GM12878 (cell line): Measurements from ENCODE around the gene MOK. TPM values are rescaled to one million over a fixed set of nuclear protein-coding genes. Genes with fewer than 3 reads are reported as not detected.

ENCODE experiments used
- ATAC-seq: fragments of 200-7000 bp; cut with Tn5 transposase; 3 replicates; pipeline ENCODE4 v1.9.1; 2020; ENCODE audit warnings: mild to moderate bottlenecking, moderate library complexity
- BruUV-seq: library from RNA; stranded (reverse); fragments of 400-500 nt; replicated peaks from 2 replicates; lab custom pipeline; 2021; lab: Mats Ljungman, UMichigan
- CTCF ChIA-PET: fragments of 300-600 bp; sonication (Branson Sonifier 250); formaldehyde crosslinking; extraction: SDS; loops from one replicate; lab custom pipeline; 2021; ENCODE audit warnings: inconsistent platforms; lab: Yijun Ruan, JAX
- POLR2A ChIA-PET: fragments of 350-600 bp; formaldehyde crosslinking; extraction: SDS; loops from one replicate; lab custom pipeline; 2021; ENCODE audit warnings: inconsistent platforms; lab: Charles Lee
- RAD21 ChIA-PET: fragments of 300-600 bp; sonication (Branson Sonifier 250); formaldehyde crosslinking; loops from one replicate; lab custom pipeline; 2023; ENCODE audit warnings: antibody characterized with exemption; ENCODE audit not compliant: unreplicated experiment; lab: Charles Lee
- SMC1A ChIA-PET: fragments of 300-600 bp; sonication (Branson Sonifier 250); formaldehyde crosslinking; loops from one replicate; lab custom pipeline; 2023; ENCODE audit not compliant: unreplicated experiment, uncharacterized antibody; lab: Charles Lee
- DNase-seq: peaks from one replicate; pipeline ENCODE4 v3.0.0-alpha.2; 2011; ENCODE audit warnings: low read depth, low spot score
- FAIRE-seq: peaks from 3 replicates; lab custom pipeline; 2011; peaks lifted over from hg19 to GRCh38; lab: Jason Lieb, UNC
- H2AFZ ChIP-seq: 2 replicates; pipeline ENCODE4 v1.6.0; 2011; ENCODE audit warnings: low read depth, low read length, control low read depth; ENCODE audit not compliant: control insufficient read depth
- H3K27ac ChIP-seq: 2 replicates; pipeline ENCODE4 v1.5.1; 2011; ENCODE audit warnings: control low read depth; ENCODE audit not compliant: control insufficient read depth, insufficient read depth
- H3K27me3 ChIP-seq, 2 experiments: replicated peaks in 1 of 2; 2 replicates each; pipeline versions ENCODE4 v1.6.0 to v1.6.1; 2011; ENCODE audit warnings: low read length in 1 of 2; ENCODE audit not compliant: control insufficient read depth in 2 of 2, insufficient read depth in 2 of 2
- H3K36me3 ChIP-seq, 2 experiments: 2 replicates each; pipeline ENCODE4 v1.5.1; 2011; ENCODE audit warnings: low read length in 1 of 2; ENCODE audit not compliant: control insufficient read depth in 2 of 2, insufficient read depth in 2 of 2
- H3K4me1 ChIP-seq: 2 replicates; pipeline ENCODE4 v1.6.1; 2011; ENCODE audit warnings: mild to moderate bottlenecking, low read length, moderate library complexity, mixed read lengths; ENCODE audit not compliant: control insufficient read depth, insufficient read depth
- H3K4me2 ChIP-seq: 2 replicates; pipeline ENCODE4 v1.6.0; 2011; ENCODE audit warnings: control low read depth; ENCODE audit not compliant: control insufficient read depth, insufficient read depth
- H3K4me3 ChIP-seq: fragments of 200-600 bp; sonication (generic); 2 replicates; pipeline ENCODE4 v1.5.1; 2016
- H3K79me2 ChIP-seq: 2 replicates; pipeline ENCODE4 v1.6.0; 2011; ENCODE audit warnings: low read length; ENCODE audit not compliant: control insufficient read depth, insufficient read depth
- H3K9ac ChIP-seq: 2 replicates; pipeline ENCODE4 v1.8.0; 2011; ENCODE audit warnings: low read length, control low read depth, mixed read lengths; ENCODE audit not compliant: control insufficient read depth, insufficient read depth
- H3K9me3 ChIP-seq: replicated peaks from 3 replicates; pipeline ENCODE4 v1.5.1; 2011; ENCODE audit warnings: mild to moderate bottlenecking, low read length; ENCODE audit not compliant: control insufficient read depth, insufficient read depth
- H4K20me1 ChIP-seq: 2 replicates; pipeline ENCODE4 v1.6.0; 2011; ENCODE audit not compliant: control insufficient read depth, insufficient read depth
- BHLHE40 ChIP-seq, 2 experiments: fragments of 450-650 bp in 1 of 2; IDR thresholded peaks; 2 replicates each; pipeline ENCODE4 v1.6.1; 2011 to 2017; ENCODE audit warnings: low read depth in 2 of 2, borderline replicate concordance in 1 of 2, improper control_type of control experiment in 1 of 2, low read length in 1 of 2, mild to moderate bottlenecking in 1 of 2
- FOS ChIP-seq: IDR thresholded peaks from 3 replicates; pipeline ENCODE4 v1.6.1; 2011; ENCODE audit warnings: borderline replicate concordance; ENCODE audit not compliant: insufficient read length; ENCODE audit errors: extremely low read depth
- HDAC2 ChIP-seq: fragments of 200-600 bp; sonication (generic); IDR thresholded peaks from 2 replicates; pipeline ENCODE4 v1.6.1; 2017
- IKZF1 ChIP-seq: fragments of 450-650 bp; conservative IDR thresholded peaks from 2 replicates; pipeline ENCODE4 v1.6.1; 2017; ENCODE audit warnings: antibody characterized with exemption, mild to moderate bottlenecking
- MEF2B ChIP-seq: fragments of 450-650 bp; IDR thresholded peaks from 2 replicates; pipeline ENCODE4 v1.6.1; 2018; ENCODE audit warnings: mild to moderate bottlenecking, moderate library complexity; ENCODE audit not compliant: partially characterized antibody, poor library complexity, severe bottlenecking
- MYB ChIP-seq: fragments of 150-350 bp; IDR thresholded peaks from 2 replicates; pipeline ENCODE4 v1.6.1; 2014; ENCODE audit warnings: mild to moderate bottlenecking, low read depth, low read length, borderline replicate concordance
- MYC ChIP-seq: IDR thresholded peaks from 2 replicates; pipeline ENCODE4 v1.6.1; 2011; ENCODE audit warnings: mild to moderate bottlenecking, low read length, moderate library complexity, inconsistent platforms; ENCODE audit not compliant: insufficient read depth, insufficient replicate concordance, insufficient read length, severe bottlenecking
- NFXL1 ChIP-seq: fragments of 450-650 bp; IDR thresholded peaks from 2 replicates; pipeline ENCODE4 v1.6.1; 2017; ENCODE audit warnings: antibody characterized with exemption, mild to moderate bottlenecking, borderline replicate concordance
- RELA ChIP-seq: fragments of 450-650 bp; IDR thresholded peaks from 2 replicates; pipeline ENCODE4 v1.8.0; 2014; ENCODE audit warnings: borderline replicate concordance; ENCODE audit not compliant: partially characterized antibody
- SPI1 ChIP-seq: IDR thresholded peaks from 2 replicates; pipeline ENCODE4 v1.6.1; 2011; ENCODE audit warnings: low read depth, mild to moderate bottlenecking, low read length, moderate library complexity, borderline replicate concordance; ENCODE audit not compliant: insufficient read depth
- SREBF1 ChIP-seq: IDR thresholded peaks from 2 replicates; pipeline ENCODE4 v1.6.1; 2012; ENCODE audit warnings: mild to moderate bottlenecking, low read length
- SREBF2 ChIP-seq: IDR thresholded peaks from 2 replicates; pipeline ENCODE4 v1.6.1; 2012; ENCODE audit warnings: mild to moderate bottlenecking, low read length
- STAT1 ChIP-seq: fragments of 450-650 bp; conservative IDR thresholded peaks from 2 replicates; pipeline ENCODE4 v1.6.1; 2014; ENCODE audit warnings: antibody characterized with exemption, mild to moderate bottlenecking
- ZNF217 ChIP-seq: fragments of 450-650 bp; IDR thresholded peaks from 2 replicates; pipeline ENCODE4 v1.6.1; 2017; ENCODE audit warnings: antibody characterized with exemption, mild to moderate bottlenecking
- ZNF24 ChIP-seq: fragments of 450-650 bp; IDR thresholded peaks from 2 replicates; pipeline ENCODE4 v1.6.1; 2017; ENCODE audit warnings: antibody characterized with exemption, mild to moderate bottlenecking
- WGBS: methylation state at CpG from one replicate; pipeline ENCODE4 v1.1.6; 2016; ENCODE audit warnings: low lambda C conversion rate; ENCODE audit not compliant: insufficient replicate concordance, insufficient coverage; ENCODE audit errors: missing lambda C conversion rate; 5-methylcytosine and 5-hydroxymethylcytosine counted together
- in situ Hi-C: fragments of 300-500 bp; cut with MboI; formaldehyde crosslinking; loops from 9 replicates; pipeline ENCODE4 v1.14.3; 2018; ENCODE audit warnings: mixed read lengths
- intact Hi-C: fragments of 100-400 bp; cut with micrococcal nuclease; formaldehyde crosslinking; loops from one replicate; pipeline ENCODE4 v1.14.2; 2022; ENCODE audit not compliant: unreplicated experiment
- polyA plus RNA-seq, 11 experiments: library from polyadenylated mRNA; depleted of rRNA in 4 of 11; unstranded in 6 of 11; stranded (reverse) in 5 of 11; fragments of >200 nt; fragmentation: Nextera tagmentation in 4 of 11; fragmentation: Illumina TruSeq in 1 of 11; extraction: Ambion mirVana in 4 of 11; extraction: Trizol in 1 of 11; gene quantifications; 1 replicate in 1 of 11; 2 replicates in 10 of 11; pipeline versions ENCODE4 v1.2.1 to v1.2.3, GENCODE V29; 2011 to 2016; ENCODE audit warnings: inconsistent platforms in 2 of 11, missing spikeins in 2 of 11, low read depth in 1 of 11
- total RNA-seq, 4 experiments: library from RNA; depleted of rRNA in 3 of 4; stranded (reverse); fragments of >200 nt in 3 of 4; fragmentation: Illumina TruSeq in 1 of 4; extraction: Trizol in 1 of 4; gene quantifications; 2 replicates each; pipeline versions ENCODE4 v1.2.1 to v1.2.3, GENCODE V29; 2013 to 2021
- TF ChIP-seq, protein P1 (sequence below): fragments of 450-650 bp; formaldehyde crosslinking; IDR thresholded peaks from 2 replicates; pipeline ENCODE4 v1.5.0; 2022; ENCODE audit warnings: mild to moderate bottlenecking, missing genetic modification characterization
- TF ChIP-seq, protein P2 (sequence below): fragments of 450-650 bp; IDR thresholded peaks from 2 replicates; pipeline ENCODE4 v1.6.1; 2016; ENCODE audit warnings: mild to moderate bottlenecking, moderate library complexity, borderline replicate concordance

Gene MOK
- total and polyA plus RNA-seq, 10 of the 15 experiments (the other 5 are each of a cell fraction or from before 2014, with no cell fraction given) = 0.10 to 3.0 (median 1.4) TPM

DNA sequence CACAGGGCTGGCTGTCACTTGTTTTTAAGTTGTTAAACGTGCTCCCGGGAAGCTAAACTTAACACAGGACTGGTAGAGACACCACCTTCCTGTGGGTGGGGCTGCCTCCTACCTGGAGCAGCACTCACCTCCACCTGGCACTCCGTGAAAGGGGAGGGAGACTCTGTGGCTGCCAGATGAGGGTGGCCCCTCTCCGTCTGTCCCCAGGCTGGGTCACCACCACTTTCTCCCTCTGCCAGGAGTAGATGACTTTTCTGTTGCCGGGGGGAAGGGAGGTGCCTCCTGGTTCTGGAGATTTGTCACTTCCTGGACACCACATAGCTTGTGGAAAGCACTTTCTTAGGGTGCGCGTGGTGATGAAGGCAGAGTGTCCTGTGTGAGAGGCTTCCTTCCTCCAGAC lies 83.9 kb downstream of the MOK start (continued):
- no peak for TF ChIP-seq STAT1
- TF ChIP-seq MYB = no peak
- TF ChIP-seq ZNF24 = no peak
- TF ChIP-seq RELA = no peak
- no peak for TF ChIP-seq MEF2B
- TF ChIP-seq BHLHE40 (IDR thresholded peaks at IDR 0.05; ENCODE audit: borderline replicate concordance in 1 of 2, low read depth in 2 of 2, low read length in 1 of 2) = no peak
- TF ChIP-seq FOS = no peak
- TF ChIP-seq SREBF1 = no peak
- no peak for TF ChIP-seq HDAC2

DNA sequence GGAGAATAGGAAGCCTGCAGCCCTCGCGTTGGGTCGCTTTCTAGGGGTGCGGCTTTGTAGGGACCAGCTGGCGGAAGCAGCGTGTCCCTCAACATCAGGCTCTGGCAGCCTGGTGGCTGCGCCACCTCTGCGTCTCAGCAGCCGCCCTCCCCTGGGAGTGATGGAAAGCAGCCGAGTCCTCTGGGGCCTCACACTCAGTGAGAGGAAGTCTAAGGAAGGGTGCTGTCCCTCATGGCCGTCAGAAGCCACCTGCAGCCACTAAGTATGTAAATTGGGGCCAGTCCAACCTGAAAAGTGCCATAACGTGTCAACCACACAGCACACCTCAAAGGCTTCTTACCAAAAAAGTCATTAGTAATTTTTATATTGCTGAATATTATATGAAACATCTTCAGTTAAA lies 84.9 kb downstream of the MOK start:
- 0 out of 2 replicates have a peak overlapping the region, but pooled peaks have one; percentile 33 for H3K27ac ChIP-seq
- RAD21 ChIA-PET = no interaction called here
- SMC1A ChIA-PET = no interaction called here
- peak overlapping the region; percentile 38 for H3K4me2 ChIP-seq
- CTCF ChIA-PET = no interaction called here
- no peaks in the 10 kb centered on the region for H4K20me1 ChIP-seq
- peak; percentile 40 for DNase-seq
- H3K79me2 ChIP-seq = no peaks in the 10 kb centered on the region
- H3K4me1 ChIP-seq = peaks cover 10% of the 10 kb centered on the region
- POLR2A ChIA-PET = interaction anchor here (0.6 kb wide), 1 partner anchor 477 kb away, joined by 6 read pairs; no protein-coding TSS in a partner anchor
- in situ Hi-C loops (no loop called here), intact Hi-C loops (no loop called here)
- no peaks in the 10 kb centered on the region for H3K27me3 ChIP-seq
- H3K36me3 ChIP-seq = no peaks in the 10 kb centered on the region; a peak in 3 of 4 replicates
- ATAC-seq = peak; percentile 94
- no peaks in the 10 kb centered on the region for H3K9me3 ChIP-seq
- peak; percentile 61 for FAIRE-seq
- no peak overlapping the region for H3K9ac ChIP-seq
- 1% methylated on average over 12 of the region's 12 CpGs for whole genome bisulfite sequencing
- no peak overlapping the region for H3K4me3 ChIP-seq
- BruUV-seq = no TSS peak
- H2AFZ ChIP-seq = no peak overlapping the region
- TF ChIP-seq, protein P1, sequence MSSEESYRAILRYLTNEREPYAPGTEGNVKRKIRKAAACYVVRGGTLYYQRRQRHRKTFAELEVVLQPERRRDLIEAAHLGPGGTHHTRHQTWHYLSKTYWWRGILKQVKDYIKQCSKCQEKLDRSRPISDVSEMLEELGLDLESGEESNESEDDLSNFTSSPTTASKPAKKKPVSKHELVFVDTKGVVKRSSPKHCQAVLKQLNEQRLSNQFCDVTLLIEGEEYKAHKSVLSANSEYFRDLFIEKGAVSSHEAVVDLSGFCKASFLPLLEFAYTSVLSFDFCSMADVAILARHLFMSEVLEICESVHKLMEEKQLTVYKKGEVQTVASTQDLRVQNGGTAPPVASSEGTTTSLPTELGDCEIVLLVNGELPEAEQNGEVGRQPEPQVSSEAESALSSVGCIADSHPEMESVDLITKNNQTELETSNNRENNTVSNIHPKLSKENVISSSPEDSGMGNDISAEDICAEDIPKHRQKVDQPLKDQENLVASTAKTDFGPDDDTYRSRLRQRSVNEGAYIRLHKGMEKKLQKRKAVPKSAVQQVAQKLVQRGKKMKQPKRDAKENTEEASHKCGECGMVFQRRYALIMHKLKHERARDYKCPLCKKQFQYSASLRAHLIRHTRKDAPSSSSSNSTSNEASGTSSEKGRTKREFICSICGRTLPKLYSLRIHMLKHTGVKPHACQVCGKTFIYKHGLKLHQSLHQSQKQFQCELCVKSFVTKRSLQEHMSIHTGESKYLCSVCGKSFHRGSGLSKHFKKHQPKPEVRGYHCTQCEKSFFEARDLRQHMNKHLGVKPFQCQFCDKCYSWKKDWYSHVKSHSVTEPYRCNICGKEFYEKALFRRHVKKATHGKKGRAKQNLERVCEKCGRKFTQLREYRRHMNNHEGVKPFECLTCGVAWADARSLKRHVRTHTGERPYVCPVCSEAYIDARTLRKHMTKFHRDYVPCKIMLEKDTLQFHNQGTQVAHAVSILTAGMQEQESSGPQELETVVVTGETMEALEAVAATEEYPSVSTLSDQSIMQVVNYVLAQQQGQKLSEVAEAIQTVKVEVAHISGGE (CRISPR knock-in tag) = no peak
- TF ChIP-seq IKZF1 (peak; percentile 71), SREBF2 (no peak), SPI1 (peak; percentile 72), NFXL1 (no peak), MYC (no peak), ZNF217 (no peak)
- TF ChIP-seq, protein P2, sequence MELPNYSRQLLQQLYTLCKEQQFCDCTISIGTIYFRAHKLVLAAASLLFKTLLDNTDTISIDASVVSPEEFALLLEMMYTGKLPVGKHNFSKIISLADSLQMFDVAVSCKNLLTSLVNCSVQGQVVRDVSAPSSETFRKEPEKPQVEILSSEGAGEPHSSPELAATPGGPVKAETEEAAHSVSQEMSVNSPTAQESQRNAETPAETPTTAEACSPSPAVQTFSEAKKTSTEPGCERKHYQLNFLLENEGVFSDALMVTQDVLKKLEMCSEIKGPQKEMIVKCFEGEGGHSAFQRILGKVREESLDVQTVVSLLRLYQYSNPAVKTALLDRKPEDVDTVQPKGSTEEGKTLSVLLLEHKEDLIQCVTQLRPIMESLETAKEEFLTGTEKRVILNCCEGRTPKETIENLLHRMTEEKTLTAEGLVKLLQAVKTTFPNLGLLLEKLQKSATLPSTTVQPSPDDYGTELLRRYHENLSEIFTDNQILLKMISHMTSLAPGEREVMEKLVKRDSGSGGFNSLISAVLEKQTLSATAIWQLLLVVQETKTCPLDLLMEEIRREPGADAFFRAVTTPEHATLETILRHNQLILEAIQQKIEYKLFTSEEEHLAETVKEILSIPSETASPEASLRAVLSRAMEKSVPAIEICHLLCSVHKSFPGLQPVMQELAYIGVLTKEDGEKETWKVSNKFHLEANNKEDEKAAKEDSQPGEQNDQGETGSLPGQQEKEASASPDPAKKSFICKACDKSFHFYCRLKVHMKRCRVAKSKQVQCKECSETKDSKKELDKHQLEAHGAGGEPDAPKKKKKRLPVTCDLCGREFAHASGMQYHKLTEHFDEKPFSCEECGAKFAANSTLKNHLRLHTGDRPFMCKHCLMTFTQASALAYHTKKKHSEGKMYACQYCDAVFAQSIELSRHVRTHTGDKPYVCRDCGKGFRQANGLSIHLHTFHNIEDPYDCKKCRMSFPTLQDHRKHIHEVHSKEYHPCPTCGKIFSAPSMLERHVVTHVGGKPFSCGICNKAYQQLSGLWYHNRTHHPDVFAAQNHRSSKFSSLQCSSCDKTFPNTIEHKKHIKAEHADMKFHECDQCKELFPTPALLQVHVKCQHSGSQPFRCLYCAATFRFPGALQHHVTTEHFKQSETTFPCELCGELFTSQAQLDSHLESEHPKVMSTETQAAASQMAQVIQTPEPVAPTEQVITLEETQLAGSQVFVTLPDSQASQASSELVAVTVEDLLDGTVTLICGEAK = no peak
